Bronchial epithelial cell (primary cell): ENCODE measurements around the gene MPP2. TPM values are rescaled to one million over a fixed set of nuclear protein-coding genes. Genes with fewer than 3 reads are reported as not detected.
"Not testable (repeated sequence)": the region's sequence is repeated elsewhere in the genome, so short reads cannot be mapped to it uniquely, and the experiment has no call there.

Experiments used
- DNase-seq: peaks from one replicate; pipeline ENCODE4 v3.0.0-alpha.2; 2010; ENCODE audit warnings: low read depth
- FAIRE-seq: peaks from 2 replicates; lab custom pipeline; 2011; peaks lifted over from hg19 to GRCh38; lab: Jason Lieb, UNC
- H3K27me3 ChIP-seq: 2 replicates; pipeline ENCODE4 v1.5.1; 2011; ENCODE audit warnings: low read length; ENCODE audit not compliant: control insufficient read depth, insufficient read depth
- H3K36me3 ChIP-seq: 2 replicates; pipeline ENCODE4 v1.5.1; 2011; ENCODE audit warnings: low read length; ENCODE audit not compliant: control insufficient read depth, insufficient read depth
- H3K4me3 ChIP-seq: 2 replicates; pipeline ENCODE4 v1.5.1; 2011; ENCODE audit warnings: mild to moderate bottlenecking, low read depth, low read length, control low read depth
- total RNA-seq: library from RNA; depleted of rRNA; stranded (reverse); fragments of >200 nt; gene quantifications from 2 replicates; pipeline ENCODE4 v1.2.1, GENCODE V29; 2014
- TF ChIP-seq, protein P1 (sequence below): IDR thresholded peaks from 2 replicates; pipeline ENCODE4 v1.5.1; 2011; ENCODE audit warnings: mild to moderate bottlenecking, moderate library complexity, low read length, control low read depth, inconsistent platforms; ENCODE audit not compliant: insufficient read depth, severe bottlenecking

Gene MPP2
- total RNA-seq, 1 donor from 2014 or later: 0.26 TPM

DNA sequence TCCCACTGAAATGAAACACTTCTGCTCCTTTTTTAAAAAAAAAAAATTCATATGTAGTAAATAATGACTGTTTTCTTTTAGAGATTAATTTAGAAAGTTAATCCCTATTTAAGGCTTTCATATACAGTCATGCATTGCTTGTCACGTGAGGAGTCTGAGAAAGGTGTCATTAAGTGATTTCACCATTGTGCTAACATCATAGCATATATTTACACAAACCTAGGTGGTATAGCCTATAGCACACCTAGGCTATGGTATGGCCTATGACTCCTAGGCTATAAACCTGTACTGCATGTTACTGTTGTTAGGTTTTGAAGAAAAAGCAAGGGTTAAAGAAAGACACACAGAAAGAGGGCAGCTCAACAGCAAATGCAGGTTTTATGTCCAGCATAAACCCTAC is 21.3 kb upstream of the MPP2 start:
- Histone ChIP-seq H3K36me3 (no peaks in the 10 kb centered on the region), H3K27me3 (peaks cover 11% of the 10 kb centered on the region), H3K4me3 (no peak overlapping the region)
- TF ChIP-seq, protein P1, sequence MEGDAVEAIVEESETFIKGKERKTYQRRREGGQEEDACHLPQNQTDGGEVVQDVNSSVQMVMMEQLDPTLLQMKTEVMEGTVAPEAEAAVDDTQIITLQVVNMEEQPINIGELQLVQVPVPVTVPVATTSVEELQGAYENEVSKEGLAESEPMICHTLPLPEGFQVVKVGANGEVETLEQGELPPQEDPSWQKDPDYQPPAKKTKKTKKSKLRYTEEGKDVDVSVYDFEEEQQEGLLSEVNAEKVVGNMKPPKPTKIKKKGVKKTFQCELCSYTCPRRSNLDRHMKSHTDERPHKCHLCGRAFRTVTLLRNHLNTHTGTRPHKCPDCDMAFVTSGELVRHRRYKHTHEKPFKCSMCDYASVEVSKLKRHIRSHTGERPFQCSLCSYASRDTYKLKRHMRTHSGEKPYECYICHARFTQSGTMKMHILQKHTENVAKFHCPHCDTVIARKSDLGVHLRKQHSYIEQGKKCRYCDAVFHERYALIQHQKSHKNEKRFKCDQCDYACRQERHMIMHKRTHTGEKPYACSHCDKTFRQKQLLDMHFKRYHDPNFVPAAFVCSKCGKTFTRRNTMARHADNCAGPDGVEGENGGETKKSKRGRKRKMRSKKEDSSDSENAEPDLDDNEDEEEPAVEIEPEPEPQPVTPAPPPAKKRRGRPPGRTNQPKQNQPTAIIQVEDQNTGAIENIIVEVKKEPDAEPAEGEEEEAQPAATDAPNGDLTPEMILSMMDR: no peak
- DNase-seq (no peak), FAIRE-seq (no peak)

DNA sequence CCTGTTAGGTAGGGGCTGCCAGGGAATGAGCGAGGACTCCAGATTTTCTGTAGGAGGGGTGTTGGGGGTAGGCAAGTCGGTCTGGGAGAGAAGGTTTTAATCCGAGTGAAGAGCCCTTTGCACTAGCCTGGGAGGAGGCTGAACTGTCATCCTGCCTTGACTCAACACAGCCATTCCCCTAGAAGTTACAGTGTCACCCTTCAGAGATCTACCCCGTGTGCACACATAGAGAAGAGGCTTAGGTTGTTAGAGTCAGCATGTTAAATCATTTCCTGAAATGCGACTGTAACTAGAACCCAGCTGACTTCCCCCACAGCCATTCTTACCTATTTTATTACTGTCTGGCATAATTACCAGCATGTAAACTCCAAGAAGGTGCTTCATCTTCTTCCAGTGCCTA is 20.6 kb upstream of the MPP2 start:
- not testable (repeated sequence) for FAIRE-seq, H3K36me3 ChIP-seq, H3K4me3 ChIP-seq, DNase-seq
- H3K27me3 ChIP-seq: peaks cover 11% of the 10 kb centered on the region

DNA sequence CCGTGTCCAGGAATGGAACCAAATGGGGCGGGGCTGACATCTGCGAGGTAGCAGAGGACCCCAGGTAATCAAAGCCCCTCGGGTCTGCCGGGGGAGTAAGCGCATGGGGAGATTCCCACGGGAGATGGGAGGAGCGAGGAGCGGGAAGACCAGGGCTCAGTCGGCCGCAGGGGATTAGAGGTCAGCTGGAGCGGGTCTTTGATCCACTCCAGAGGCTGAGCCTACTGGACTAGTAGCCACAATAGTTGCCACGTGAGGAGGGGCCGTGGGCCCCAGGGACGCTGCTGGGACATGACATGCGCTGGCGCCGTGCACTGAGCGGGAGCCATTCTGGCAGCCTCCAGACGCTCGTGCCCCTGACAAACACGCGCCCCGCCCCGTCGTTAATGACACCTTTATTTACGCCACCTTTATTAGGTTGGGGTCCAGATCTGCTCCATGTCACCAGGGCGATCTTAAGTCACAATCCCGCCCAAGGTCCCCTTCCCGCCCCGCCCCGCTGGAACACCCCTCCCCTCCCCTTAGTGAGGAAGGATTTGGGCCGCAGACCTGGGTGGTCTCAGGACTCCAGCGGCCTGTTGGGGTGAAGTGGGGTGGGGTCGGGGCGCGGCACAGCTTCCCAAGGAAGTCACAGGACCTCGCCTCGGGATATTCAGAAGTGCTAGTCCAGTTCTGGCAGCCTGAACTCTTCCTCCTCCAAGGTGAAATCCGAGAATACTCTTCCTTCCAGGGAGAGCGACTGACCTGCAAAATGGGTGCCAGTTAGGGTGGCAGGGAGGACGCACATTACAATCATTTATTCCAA is 19.9 kb upstream of the MPP2 start:
- H3K36me3 ChIP-seq: no peaks in the 10 kb centered on the region
- peak overlapping the region; percentile 8 for H3K4me3 ChIP-seq
- H3K27me3 ChIP-seq: peaks cover 11% of the 10 kb centered on the region
- DNase-seq: no peak
- FAIRE-seq: no peak
- TF ChIP-seq, protein P1: no peak

DNA sequence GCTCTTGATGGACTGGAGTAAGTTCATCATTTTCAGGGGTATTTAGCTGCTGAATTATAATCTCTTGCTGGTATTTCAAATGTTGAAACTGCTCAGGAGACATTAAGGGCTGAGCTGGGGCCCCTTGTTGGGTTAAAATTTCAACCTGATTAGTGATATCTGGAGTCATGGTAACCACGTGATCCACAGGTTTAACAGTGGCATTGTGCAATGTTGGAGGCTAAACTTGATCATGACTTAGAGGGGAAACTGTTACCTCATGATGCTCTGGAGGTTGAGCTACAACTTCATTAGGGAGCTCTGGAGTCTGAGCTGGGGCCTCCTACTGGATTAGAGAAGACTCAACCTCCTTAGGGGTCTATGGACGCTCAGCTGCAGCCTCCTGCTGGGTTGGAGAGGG is 17.2 kb upstream of the MPP2 start:
- FAIRE-seq (no peak), DNase-seq (no peak)
- no peaks in the 10 kb centered on the region for H3K36me3 ChIP-seq
- H3K27me3 ChIP-seq: peaks cover 11% of the 10 kb centered on the region
- H3K4me3 ChIP-seq: no peak overlapping the region
- TF ChIP-seq, protein P1: no peak

DNA sequence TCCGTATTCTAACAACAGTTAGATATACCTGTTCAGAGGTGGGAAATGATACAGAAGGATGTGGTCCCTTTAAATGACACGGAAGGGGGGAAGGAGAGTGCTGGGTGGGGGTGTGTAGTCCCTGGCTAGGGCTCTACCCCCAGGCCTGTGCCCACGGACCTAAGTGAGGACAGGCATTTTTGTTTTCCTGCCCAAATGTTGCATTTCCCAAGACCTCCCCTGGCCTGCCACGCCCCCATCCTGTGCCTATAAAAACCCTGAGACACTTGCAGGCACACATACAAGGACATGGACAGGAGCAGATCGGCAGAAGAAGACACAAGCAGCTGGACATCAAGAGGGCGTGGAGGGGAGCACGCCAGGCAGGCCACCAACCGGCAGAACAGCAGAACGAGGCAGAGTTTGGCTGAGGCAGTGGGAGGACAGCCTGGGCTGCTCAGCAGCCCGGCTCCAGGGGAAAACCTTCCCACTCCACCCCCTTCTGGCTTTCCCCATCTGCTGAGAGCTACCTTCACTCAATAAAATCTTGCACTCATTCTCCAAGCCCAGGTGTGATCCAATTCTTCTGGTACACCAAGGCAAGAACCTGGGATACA is 13.3 kb upstream of the MPP2 start:
- Histone ChIP-seq H3K27me3 (peaks cover 2% of the 10 kb centered on the region), H3K4me3 (no peak overlapping the region)
- FAIRE-seq: no peak

DNA sequence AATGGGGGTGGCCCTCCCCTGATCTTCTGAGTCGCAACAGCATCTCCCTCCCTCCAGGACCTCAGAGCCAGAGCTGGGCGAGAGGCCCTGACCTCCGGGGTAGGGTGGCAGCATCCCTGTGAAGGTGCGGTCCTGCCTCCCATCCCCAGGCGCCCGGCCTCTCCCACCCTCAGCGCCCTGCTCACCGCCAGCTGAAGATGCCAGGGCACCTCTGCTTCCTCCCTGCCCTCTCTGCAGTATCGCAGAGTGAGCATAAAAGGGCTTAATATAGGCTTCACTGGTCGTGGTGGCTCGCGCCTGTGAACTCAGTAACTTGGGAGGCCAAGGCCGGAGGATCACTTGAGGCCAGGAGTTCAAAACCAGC is 10.7 kb upstream of the MPP2 start:
- DNase-seq (no peak), FAIRE-seq (no peak)
- H3K4me3 ChIP-seq: no peak overlapping the region
- no peaks in the 10 kb centered on the region for H3K36me3 ChIP-seq
- TF ChIP-seq, protein P1: no peak
- H3K27me3 ChIP-seq: no peaks in the 10 kb centered on the region

More for the DNA sequence above, 13.3 kb upstream of the MPP2 start:
- DNase-seq: no peak
- TF ChIP-seq, protein P1: no peak
- H3K36me3 ChIP-seq: no peaks in the 10 kb centered on the region
